Esophagus squamous epithelium (tissue), 4 donors: Measurements from ENCODE around the gene SHISAL1.

Experiments used
- POLR2A ChIP-seq, 4 donors: fragments of 450-650 bp; IDR thresholded peaks; one replicate each; pipeline ENCODE4 v1.6.1; 2017; ENCODE audit warnings: antibody characterized with exemption in 4 of 4, mild to moderate bottlenecking in 4 of 4, moderate library complexity in 3 of 4
- TF ChIP-seq, protein P1 (sequence below), 6 experiments: fragments of 450-650 bp in 4 of 6; fragments of 200-600 bp in 2 of 6; sonication (generic) in 2 of 6; IDR thresholded peaks; one replicate each; pipeline ENCODE4 v1.5.1; 2016 to 2019; ENCODE audit warnings: antibody characterized with exemption in 6 of 6, mild to moderate bottlenecking in 4 of 6, moderate library complexity in 4 of 6

- TF ChIP-seq, protein P1, sequence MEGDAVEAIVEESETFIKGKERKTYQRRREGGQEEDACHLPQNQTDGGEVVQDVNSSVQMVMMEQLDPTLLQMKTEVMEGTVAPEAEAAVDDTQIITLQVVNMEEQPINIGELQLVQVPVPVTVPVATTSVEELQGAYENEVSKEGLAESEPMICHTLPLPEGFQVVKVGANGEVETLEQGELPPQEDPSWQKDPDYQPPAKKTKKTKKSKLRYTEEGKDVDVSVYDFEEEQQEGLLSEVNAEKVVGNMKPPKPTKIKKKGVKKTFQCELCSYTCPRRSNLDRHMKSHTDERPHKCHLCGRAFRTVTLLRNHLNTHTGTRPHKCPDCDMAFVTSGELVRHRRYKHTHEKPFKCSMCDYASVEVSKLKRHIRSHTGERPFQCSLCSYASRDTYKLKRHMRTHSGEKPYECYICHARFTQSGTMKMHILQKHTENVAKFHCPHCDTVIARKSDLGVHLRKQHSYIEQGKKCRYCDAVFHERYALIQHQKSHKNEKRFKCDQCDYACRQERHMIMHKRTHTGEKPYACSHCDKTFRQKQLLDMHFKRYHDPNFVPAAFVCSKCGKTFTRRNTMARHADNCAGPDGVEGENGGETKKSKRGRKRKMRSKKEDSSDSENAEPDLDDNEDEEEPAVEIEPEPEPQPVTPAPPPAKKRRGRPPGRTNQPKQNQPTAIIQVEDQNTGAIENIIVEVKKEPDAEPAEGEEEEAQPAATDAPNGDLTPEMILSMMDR (IDR thresholded peaks at IDR 0.05), result no peak
- no peak for TF ChIP-seq POLR2A (IDR thresholded peaks at IDR 0.05)
Measured at GRCh38 chr22:44263547-44263946, 49.2 kb downstream of the SHISAL1 start.
